ENCODE data around the gene TATDN2. TPM values are rescaled to one million over a fixed set of nuclear protein-coding genes. Genes with fewer than 3 reads are reported as not detected.

Gene TATDN2
- total and polyA plus RNA-seq, 9 of the 15 experiments (the other 6 are each of a cell fraction or from before 2014, with no cell fraction given): 5.2 to 44.7 (median 25.8) TPM

GRCh38 chr3:10315101-10315500 is 66.8 kb downstream of the TATDN2 start:
- H3K9me1 ChIP-seq (ENCODE audit: control insufficient read depth, insufficient read depth, low read length): peaks cover 4% of the 10 kb centered on the region
- H3K4me1 ChIP-seq (replicated peaks in 1 of 2; ENCODE audit: control insufficient read depth in 2 of 2, insufficient read depth in 2 of 2, low read length in 2 of 2): peaks cover 5% of the 10 kb centered on the region in 2 experiments; a peak in 3 of 5 replicates
- POLR2A ChIA-PET: interaction anchor here (0.6 to 2.9 kb wide), 9 partner anchors 9 to 500 kb away, joined by 3 to 30 read pairs (median 3); no protein-coding TSS in a partner anchor

More at GRCh38 chr3:10315101-10315500, 66.8 kb downstream of the TATDN2 start:
- no peak overlapping the region for H3K27ac ChIP-seq (ENCODE audit: extremely low read depth, low read depth, low read length)
- DNase-seq (ENCODE audit: extremely low read depth in 1 of 4, low spot score in 3 of 4) (no peak), FAIRE-seq (no peak), ATAC-seq (no peak)
- H3K27me3 ChIP-seq (ENCODE audit: control insufficient read depth in 2 of 2, insufficient read depth in 2 of 2, low read length in 2 of 2): no peaks in the 10 kb centered on the region
- intact Hi-C loops (cut with micrococcal nuclease) (no loop called here), in situ Hi-C loops (cut with MboI) (loop anchor here (25.0 kb wide), 1 partner anchor 803 kb away; no protein-coding TSS in a partner anchor)
- 93% methylated on average over 14 of the region's 14 CpGs for WGBS (ENCODE audit: insufficient coverage, low coverage, missing lambda C conversion rate)
- no peak overlapping the region for H2AFZ ChIP-seq (ENCODE audit: low read depth, low read length)
- peaks cover 31% of the 10 kb centered on the region for H3K79me2 ChIP-seq (ENCODE audit: control insufficient read depth, insufficient read depth, low read length)
- H3K4me3 ChIP-seq: no peak overlapping the region
- TF ChIP-seq RBFOX2 (IDR thresholded peaks at IDR 0.05; ENCODE audit: low read depth, low read length) (peak; percentile 58), CBFA2T3 (IDR thresholded peaks at IDR 0.05) (no peak), ZBTB33 (CRISPR knock-in tag; IDR thresholded peaks at IDR 0.05) (peak; percentile 60; the same call in 1 of the 2 replicates), POLR2G (IDR thresholded peaks at IDR 0.05; ENCODE audit: low read depth, low read length) (peak; percentile 51)
- H3K4me2 ChIP-seq (ENCODE audit: insufficient read depth, low read length): no peak overlapping the region
- H4K20me1 ChIP-seq (replicated peaks; ENCODE audit: control insufficient read depth, insufficient read depth, low read length): peaks cover 19% of the 10 kb centered on the region
- H3K9ac ChIP-seq (ENCODE audit: insufficient read depth in 1 of 2, low read depth in 2 of 2, low read length in 2 of 2): no peak overlapping the region
- CTCF ChIA-PET (ENCODE audit: low intra/inter-chr PET ratio): no interaction called here
- BruUV-seq (replicated peaks): no TSS peak
- peaks cover 92% of the 10 kb centered on the region for H3K36me3 ChIP-seq (ENCODE audit: control insufficient read depth, insufficient read depth, low read length)
- H3K9me3 ChIP-seq (replicated peaks; ENCODE audit: control insufficient read depth, insufficient read depth, low read depth, low read length): no peaks in the 10 kb centered on the region

All from K562 (cell line).